ENCODE results near the gene TIAM2. TPM values are rescaled to one million over a fixed set of nuclear protein-coding genes. Genes with fewer than 3 reads are reported as not detected.

The TIAM2 gene
- total and polyA plus RNA-seq, 12 donors = 4.0 to 24.7 (median 8.8) TPM

DNA sequence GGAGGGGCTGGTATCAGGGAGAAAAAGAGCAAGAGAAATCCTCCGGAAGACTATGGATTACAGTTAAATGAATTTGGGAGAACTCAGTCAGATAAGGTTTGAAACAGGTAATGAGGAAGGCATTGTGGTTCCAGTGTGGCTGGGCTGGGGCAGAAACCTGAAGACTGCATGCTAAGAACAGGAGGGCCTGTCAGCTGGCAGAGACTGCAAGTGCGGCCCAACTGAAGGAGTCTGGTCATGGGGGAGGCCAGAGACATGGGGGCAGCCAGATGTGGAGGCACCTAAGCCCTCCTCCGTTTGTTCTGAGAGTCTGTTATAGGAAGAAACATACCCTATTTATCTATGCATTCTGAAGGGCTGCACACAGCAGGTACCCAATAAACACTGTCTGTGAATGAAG, 302.6 kb downstream of the TIAM2 start:
- 89 to 96% (median 90%) methylated on average over 3 of the region's 3 CpGs for WGBS, 4 donors

GRCh38 chr6:155301867-155302266, 306.8 kb downstream of the TIAM2 start:
- intact Hi-C loops (cut with DNase I) = loop anchor here in 1 of 2 donors (10.0 kb wide), 1 partner anchor 127 kb away; no protein-coding TSS in a partner anchor
- no peak for DNase-seq
- Histone ChIP-seq H3K27ac (no peak overlapping the region), H3K9me3 (replicated peaks in 1 of 3) (no peaks in the 10 kb centered on the region), H3K36me3 (replicated peaks in 1 of 2) (peaks cover 0 to 15% of the 10 kb centered on the region in 2 donors), H3K27me3 (no peaks in the 10 kb centered on the region), H3K4me1 (replicated peaks in 1 of 2) (peaks cover 4 to 7% of the 10 kb centered on the region in 2 donors), H3K4me3 (no peak overlapping the region)
- 91 to 98% (median 95%) methylated on average over 2 of the region's 2 CpGs for WGBS, 4 donors
- TF ChIP-seq POLR2A (IDR thresholded peaks at IDR 0.05) = no peak
- TF ChIP-seq, protein P1, sequence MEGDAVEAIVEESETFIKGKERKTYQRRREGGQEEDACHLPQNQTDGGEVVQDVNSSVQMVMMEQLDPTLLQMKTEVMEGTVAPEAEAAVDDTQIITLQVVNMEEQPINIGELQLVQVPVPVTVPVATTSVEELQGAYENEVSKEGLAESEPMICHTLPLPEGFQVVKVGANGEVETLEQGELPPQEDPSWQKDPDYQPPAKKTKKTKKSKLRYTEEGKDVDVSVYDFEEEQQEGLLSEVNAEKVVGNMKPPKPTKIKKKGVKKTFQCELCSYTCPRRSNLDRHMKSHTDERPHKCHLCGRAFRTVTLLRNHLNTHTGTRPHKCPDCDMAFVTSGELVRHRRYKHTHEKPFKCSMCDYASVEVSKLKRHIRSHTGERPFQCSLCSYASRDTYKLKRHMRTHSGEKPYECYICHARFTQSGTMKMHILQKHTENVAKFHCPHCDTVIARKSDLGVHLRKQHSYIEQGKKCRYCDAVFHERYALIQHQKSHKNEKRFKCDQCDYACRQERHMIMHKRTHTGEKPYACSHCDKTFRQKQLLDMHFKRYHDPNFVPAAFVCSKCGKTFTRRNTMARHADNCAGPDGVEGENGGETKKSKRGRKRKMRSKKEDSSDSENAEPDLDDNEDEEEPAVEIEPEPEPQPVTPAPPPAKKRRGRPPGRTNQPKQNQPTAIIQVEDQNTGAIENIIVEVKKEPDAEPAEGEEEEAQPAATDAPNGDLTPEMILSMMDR (IDR thresholded peaks at IDR 0.05) = no peak

More for the DNA sequence above, 302.6 kb downstream of the TIAM2 start:
- no peak for DNase-seq
- no peaks in the 10 kb centered on the region for H3K9me3 ChIP-seq (replicated peaks in 1 of 3)
- no peak for TF ChIP-seq POLR2A (IDR thresholded peaks at IDR 0.05)
- TF ChIP-seq, protein P1 (IDR thresholded peaks at IDR 0.05) = no peak
- peaks cover 0 to 24% of the 10 kb centered on the region in 2 donors for H3K36me3 ChIP-seq (replicated peaks in 1 of 2)
- no peaks in the 10 kb centered on the region for H3K27me3 ChIP-seq
- H3K4me1 ChIP-seq (replicated peaks in 1 of 2) = peaks cover 0 to 8% of the 10 kb centered on the region in 2 donors
- intact Hi-C loops (cut with DNase I) = no loop called here
- H3K27ac ChIP-seq = no peak overlapping the region
- no peak overlapping the region for H3K4me3 ChIP-seq

DNA sequence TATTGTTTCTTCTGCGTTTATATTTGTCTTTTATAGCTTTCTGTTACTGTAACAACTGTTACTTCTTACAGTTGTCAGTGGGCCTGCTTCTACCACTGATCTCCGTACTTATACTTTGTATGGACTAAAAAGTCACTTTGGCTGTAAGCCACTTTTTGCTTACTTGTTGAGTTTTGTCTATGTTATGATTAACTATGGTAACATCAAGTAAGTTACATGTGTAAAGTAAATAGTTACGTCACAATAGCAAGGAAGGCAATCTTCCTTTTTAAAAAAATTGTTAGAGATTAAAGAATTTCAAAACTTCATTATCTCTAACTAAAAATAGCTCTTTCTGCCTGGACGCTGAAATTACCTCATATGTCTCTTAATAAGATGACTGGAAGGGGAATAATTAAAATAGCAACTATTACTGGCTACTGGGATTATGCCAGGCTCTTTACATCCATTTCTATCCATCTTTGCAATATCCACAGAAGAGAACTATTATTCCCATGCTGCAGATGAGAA, 308.3 kb downstream of the TIAM2 start:
- Histone ChIP-seq H3K9me3 (replicated peaks in 1 of 3) (no peaks in the 10 kb centered on the region), H3K27ac (no peak overlapping the region), H3K4me1 (replicated peaks in 1 of 2) (peaks cover 4 to 7% of the 10 kb centered on the region in 2 donors), H3K4me3 (no peak overlapping the region), H3K36me3 (replicated peaks in 1 of 2) (peaks cover 0 to 8% of the 10 kb centered on the region in 2 donors), H3K27me3 (no peaks in the 10 kb centered on the region)
- DNase-seq = no peak
- intact Hi-C loops (cut with DNase I) = loop anchor here in 1 of 2 donors (10.0 kb wide), 1 partner anchor 129 kb away; no protein-coding TSS in a partner anchor
- WGBS, 4 donors = 51 to 61% (median 59%) methylated on average over 4 of the region's 4 CpGs
- TF ChIP-seq POLR2A (IDR thresholded peaks at IDR 0.05) = no peak
- TF ChIP-seq, protein P1 (IDR thresholded peaks at IDR 0.05) = no peak

DNA sequence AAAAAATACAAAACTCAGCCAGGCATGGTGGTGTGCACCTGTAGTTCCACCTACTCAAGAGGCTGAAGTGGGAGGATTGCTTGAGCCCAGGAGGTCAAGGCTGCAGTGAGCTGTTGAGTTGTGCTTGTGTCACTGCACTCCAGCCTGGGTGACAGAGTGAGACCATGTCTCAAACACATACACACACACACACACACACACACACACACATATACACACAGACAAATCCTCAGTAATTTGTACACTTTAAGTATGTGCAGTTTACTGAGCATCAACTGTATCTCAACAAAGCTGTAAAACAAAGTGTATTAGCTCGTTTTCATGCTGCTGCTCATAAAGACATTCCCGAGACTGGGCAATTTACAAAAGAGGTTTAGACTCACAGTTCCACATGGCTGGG, 311.8 kb downstream of the TIAM2 start:
- intact Hi-C loops (cut with DNase I) = loop anchor here in 1 of 2 donors (10.0 kb wide), 1 partner anchor 132 kb away; no protein-coding TSS in a partner anchor

More for the DNA sequence above, 311.8 kb downstream of the TIAM2 start:
- Histone ChIP-seq H3K4me1 (replicated peaks in 1 of 2) (peaks cover 4 to 7% of the 10 kb centered on the region in 2 donors), H3K27me3 (no peaks in the 10 kb centered on the region), H3K4me3 (no peak overlapping the region), H3K9me3 (replicated peaks in 1 of 3) (no peaks in the 10 kb centered on the region), H3K27ac (no peak overlapping the region), H3K36me3 (replicated peaks in 1 of 2) (peaks cover 0 to 16% of the 10 kb centered on the region in 2 donors)
- TF ChIP-seq POLR2A (IDR thresholded peaks at IDR 0.05) = no peak
- TF ChIP-seq, protein P1 (IDR thresholded peaks at IDR 0.05) = no peak
- WGBS, 4 donors = 86 to 100% (median 93%) methylated on average over 2 of the region's 2 CpGs
- DNase-seq = no peak

All from adrenal gland (tissue), 12 donors.